GM18951 (cell line): ENCODE data around the gene FBXO48.

Experiments used
- POLR2A ChIP-seq: IDR thresholded peaks from 4 replicates; pipeline ENCODE4 v1.6.1; 2011; ENCODE audit warnings: mild to moderate bottlenecking; ENCODE audit not compliant: insufficient read length, insufficient read depth; ENCODE audit errors: extremely low read depth
- in situ Hi-C: fragments of 300-500 bp; cut with MboI; formaldehyde crosslinking; loops from one replicate; pipeline ENCODE4 v1.12.0; 2022; ENCODE audit warnings: low sequenced_read_pairs, mixed read lengths, inconsistent platforms; ENCODE audit not compliant: unreplicated experiment

FBXO48 gene

DNA sequence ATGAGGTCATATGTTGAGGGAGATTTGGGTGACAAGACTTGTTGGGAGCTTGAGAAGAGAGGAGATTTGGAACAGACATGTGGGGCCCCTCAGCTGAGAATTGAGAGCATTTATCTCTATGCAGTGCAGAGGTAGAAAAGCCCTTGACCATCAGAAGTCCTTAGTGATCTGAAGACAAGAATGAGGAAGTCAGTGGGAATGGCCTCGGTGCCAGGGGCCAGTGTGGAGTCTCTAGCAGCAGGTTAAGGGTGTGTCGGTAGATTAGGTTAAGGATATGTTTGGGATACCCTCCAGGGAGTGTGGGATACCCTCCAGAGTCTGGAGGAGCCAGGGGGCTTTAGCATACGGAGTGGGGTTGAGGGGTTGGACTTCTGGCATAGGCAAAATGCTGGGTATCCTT, 41.6 kb downstream of the FBXO48 start:
- in situ Hi-C loops, result no loop called here
- no peak for TF ChIP-seq POLR2A

DNA sequence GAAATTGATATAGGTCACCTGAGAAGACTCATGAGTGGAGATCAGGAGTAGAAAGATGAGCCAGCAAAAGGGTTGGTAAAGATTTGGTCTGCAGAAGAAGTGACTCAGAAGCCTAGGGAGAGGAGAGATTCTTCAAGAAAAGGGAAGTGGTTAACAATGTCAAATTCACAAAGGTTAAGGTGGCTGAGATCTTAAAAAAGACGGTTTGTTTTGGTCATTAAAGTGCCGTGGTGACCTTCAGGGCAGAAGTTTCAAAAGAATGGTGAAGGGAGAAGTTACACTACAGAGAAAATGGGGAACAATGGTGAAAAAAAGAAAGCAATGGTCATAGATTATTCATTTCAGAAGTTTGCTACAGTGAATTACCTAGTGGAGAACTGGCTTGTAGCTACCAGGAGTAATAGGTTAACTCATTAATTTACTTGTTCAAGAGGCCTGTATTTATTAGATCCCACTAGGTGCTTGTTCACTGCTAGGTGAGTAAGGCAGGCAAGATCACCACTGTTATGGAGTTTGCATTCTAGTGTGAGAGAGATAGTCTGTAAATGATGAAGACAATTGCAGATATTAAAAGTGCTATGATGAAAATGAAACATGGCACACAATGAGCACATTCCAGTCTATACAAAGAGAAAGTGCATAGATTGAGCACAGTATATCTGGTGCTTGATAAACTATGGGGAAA, 43.0 kb downstream of the FBXO48 start:
- in situ Hi-C loops, result no loop called here
- no peak for TF ChIP-seq POLR2A

DNA sequence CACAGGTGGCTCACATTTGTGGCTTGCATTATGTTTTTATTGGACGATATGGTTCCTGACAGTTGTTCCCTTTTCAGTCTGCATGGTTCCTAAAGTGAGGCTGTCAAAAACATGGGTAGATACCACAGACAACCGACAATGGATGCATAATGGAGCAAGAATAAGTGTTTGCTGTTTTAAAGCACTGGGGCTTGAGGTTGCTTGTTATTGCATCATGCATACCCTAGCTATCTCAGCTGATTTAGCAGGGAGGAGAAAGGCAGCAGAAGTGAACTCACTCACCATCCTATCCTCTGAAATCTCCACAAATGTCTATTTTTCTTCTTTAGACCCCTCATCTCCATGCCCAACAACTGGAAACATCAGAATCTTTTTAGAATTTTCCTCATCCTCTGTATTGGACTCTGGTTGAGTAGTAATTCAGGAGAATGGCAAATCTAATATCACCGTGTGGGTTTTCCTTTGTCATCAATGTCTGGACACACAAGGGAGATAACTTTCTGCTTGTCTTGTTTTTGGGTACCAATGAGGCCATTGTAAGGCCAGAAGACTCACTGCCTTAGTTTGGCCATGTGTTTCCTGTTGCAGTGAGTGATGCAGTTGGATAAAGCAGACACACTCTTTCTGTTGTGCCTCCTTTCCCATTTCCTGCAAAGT, 46.7 kb downstream of the FBXO48 start:
- TF ChIP-seq POLR2A, result no peak
- in situ Hi-C loops, result no loop called here

- in situ Hi-C loops, result no loop called here
- no peak for TF ChIP-seq POLR2A
These were observed 48.2 kb downstream of the FBXO48 start for GRCh38 chr2:68418855-68419254.

- in situ Hi-C loops, result no loop called here
- no peak for TF ChIP-seq POLR2A
These were observed 48.7 kb downstream of the FBXO48 start for GRCh38 chr2:68418419-68418818.

DNA sequence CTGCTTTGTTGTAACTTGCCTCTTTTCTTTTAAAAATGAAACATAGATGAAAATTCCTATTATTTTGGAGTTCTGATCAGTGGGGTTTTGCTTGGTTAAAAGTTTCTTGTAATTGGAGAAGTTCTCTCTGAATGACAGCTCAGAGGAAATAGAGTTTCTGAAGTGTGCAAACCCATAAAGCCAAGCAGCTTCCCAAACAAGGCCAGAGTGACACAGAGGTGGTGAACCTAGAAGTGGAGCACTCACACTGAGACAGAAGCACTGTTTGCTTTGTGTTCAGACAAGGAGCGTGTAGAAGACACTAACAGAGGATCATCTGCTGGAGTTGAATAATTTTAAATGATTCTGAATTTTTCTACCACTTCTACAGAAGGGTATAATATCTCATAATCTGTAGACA, 49.2 kb downstream of the FBXO48 start:
- in situ Hi-C loops, result no loop called here
- TF ChIP-seq POLR2A, result no peak

GRCh38 chr2:68416081-68416675, 50.9 kb downstream of the FBXO48 start:
- TF ChIP-seq POLR2A, result no peak
- in situ Hi-C loops, result no loop called here

DNA sequence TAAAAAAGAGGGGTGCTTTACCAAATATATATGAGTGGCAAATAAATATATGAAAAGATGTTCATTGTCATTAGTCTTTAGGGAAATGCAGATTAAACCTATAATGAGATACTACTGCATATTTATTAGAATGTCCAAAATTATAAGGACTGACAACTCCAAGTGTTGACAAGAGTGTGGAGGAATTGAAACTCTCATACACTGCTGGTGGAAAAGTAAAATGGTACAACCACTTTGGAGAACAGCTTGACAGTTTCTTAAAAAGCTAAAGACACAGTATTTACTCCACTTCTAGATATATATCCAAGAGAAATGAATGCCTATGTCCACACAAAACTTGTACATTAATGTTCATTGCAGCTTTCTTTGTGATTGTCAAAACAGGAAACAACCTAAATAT, 51.6 kb downstream of the FBXO48 start:
- in situ Hi-C loops, result no loop called here
- no peak for TF ChIP-seq POLR2A

DNA sequence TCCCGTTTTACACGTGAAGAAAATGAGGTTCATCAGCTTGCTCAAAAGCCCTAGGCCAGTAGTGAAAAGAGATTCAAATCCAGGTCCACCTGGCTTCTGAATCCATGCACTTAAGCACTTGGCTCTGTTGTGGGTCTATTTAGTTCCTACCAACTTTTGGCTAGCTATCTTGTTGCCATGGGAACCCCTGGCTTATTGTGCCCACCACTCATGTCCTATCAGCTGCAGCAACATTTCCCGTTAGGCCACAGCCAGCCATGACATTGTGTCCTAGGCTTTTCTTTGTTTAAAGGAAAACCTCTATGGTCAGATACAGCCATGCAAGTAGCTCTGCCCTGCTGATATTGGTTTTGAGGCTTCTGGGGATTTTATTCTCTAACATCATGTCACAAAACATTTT, 52.2 kb downstream of the FBXO48 start:
- in situ Hi-C loops, result no loop called here
- no peak for TF ChIP-seq POLR2A

- in situ Hi-C loops, result no loop called here
- TF ChIP-seq POLR2A, result no peak
These were observed 52.6 kb downstream of the FBXO48 start for GRCh38 chr2:68414452-68414851.

- no peak for TF ChIP-seq POLR2A
- in situ Hi-C loops, result no loop called here
These were observed 53.6 kb downstream of the FBXO48 start for GRCh38 chr2:68413466-68413865.

- TF ChIP-seq POLR2A, result no peak
- in situ Hi-C loops, result no loop called here
These were observed 54.8 kb downstream of the FBXO48 start for GRCh38 chr2:68412127-68412819.

DNA sequence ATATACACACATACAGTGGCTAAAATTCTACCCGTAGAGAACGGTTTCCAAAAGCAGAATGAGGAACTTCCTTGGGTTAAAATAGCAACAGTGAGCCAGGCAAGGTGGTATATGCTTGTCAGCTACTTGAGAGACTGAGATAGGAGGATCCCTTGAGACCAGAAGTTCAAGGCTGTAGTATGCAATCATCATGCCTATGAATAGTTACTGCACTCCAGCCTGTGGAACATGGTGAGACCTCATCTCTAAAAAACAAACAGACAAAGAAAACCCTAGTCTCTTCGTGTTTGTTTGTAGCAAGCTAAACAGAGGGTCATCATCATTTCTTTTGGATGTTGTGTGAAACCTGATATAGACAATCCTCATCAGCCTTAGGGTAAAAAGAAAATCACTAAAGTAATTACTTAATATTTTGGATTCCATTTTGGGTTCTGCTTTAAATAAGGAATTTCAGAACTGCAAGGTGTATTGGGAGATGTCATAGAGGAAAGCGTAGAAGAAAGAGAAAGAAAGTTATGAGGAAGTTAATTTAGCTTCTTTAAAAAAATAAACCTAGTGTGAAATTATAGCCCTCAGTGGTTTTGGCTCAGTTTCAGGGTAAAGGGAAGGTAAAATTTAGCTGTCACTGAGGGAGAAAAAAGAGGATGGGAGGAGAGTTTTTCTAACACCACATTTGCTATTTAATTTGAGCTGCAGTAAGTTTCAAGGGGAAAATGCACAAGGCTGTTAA, 55.5 kb downstream of the FBXO48 start:
- TF ChIP-seq POLR2A, result no peak
- in situ Hi-C loops, result no loop called here
